GM21737 (cell line): ENCODE data around the gene PVR.
"Not testable (repeated sequence)": the region's sequence is repeated elsewhere in the genome, so short reads cannot be mapped to it uniquely, and the experiment has no call there.

Experiments
- ATAC-seq: cut with Tn5 transposase; IDR thresholded peaks from one replicate; pipeline ENCODE4 v1.9.1; 2021; ENCODE audit warnings: mild to moderate bottlenecking, moderate library complexity; ENCODE audit not compliant: unreplicated experiment

Gene PVR

GRCh38 chr19:44668985-44669764 is 25.5 kb downstream of the PVR start:
- no peak for ATAC-seq

GRCh38 chr19:44670027-44670426 is 26.3 kb downstream of the PVR start:
- ATAC-seq = not testable (repeated sequence)

- no peak for ATAC-seq
Observed at GRCh38 chr19:44671400-44671799, 27.7 kb downstream of the PVR start, which contains the start of gene CEACAM19. TSS of gene CEACAM19 (plus strand) at chr19:44671482. CDS start at chr19:44671932, 450 bp downstream.

GRCh38 chr19:44672226-44672625 is 28.5 kb downstream of the PVR start:
- no peak for ATAC-seq

- ATAC-seq = no peak
Observed at GRCh38 chr19:44673510-44673909, 29.8 kb downstream of the PVR start.

GRCh38 chr19:44675521-44675920 is 31.8 kb downstream of the PVR start:
- ATAC-seq = no peak

GRCh38 chr19:44677019-44677811 is 33.5 kb downstream of the PVR start:
- no peak for ATAC-seq

GRCh38 chr19:44680536-44680935 is 36.8 kb downstream of the PVR start:
- ATAC-seq = no peak

- no peak for ATAC-seq
Observed at GRCh38 chr19:44681992-44682790, 38.5 kb downstream of the PVR start.

GRCh38 chr19:44682807-44683206 is 39.1 kb downstream of the PVR start:
- no peak for ATAC-seq

GRCh38 chr19:44683434-44684210 is 39.9 kb downstream of the PVR start:
- no peak for ATAC-seq

- not testable (repeated sequence) for ATAC-seq
Observed at GRCh38 chr19:44684396-44684795, 40.7 kb downstream of the PVR start.

GRCh38 chr19:44684892-44685863 is 41.5 kb downstream of the PVR start:
- ATAC-seq = no peak

GRCh38 chr19:44685877-44686276 is 42.2 kb downstream of the PVR start:
- no peak for ATAC-seq

- no peak for ATAC-seq
Observed at GRCh38 chr19:44686896-44687295, 43.2 kb downstream of the PVR start.

- no peak for ATAC-seq
Observed at GRCh38 chr19:44687888-44688287, 44.2 kb downstream of the PVR start.

GRCh38 chr19:44689290-44690130 is 45.8 kb downstream of the PVR start:
- no peak for ATAC-seq

GRCh38 chr19:44690131-44690440 is 46.4 kb downstream of the PVR start:
- ATAC-seq = no peak

GRCh38 chr19:44692379-44692721 is 48.6 kb downstream of the PVR start:
- ATAC-seq = no peak
